GM21526 (cell line): Measurements from ENCODE around the gene DUS1L.

ENCODE experiments used
- ATAC-seq: cut with Tn5 transposase; IDR thresholded peaks from one replicate; pipeline ENCODE4 v1.9.1; 2021; ENCODE audit warnings: moderate library complexity; ENCODE audit not compliant: unreplicated experiment, low FRiP score

DUS1L gene

DNA sequence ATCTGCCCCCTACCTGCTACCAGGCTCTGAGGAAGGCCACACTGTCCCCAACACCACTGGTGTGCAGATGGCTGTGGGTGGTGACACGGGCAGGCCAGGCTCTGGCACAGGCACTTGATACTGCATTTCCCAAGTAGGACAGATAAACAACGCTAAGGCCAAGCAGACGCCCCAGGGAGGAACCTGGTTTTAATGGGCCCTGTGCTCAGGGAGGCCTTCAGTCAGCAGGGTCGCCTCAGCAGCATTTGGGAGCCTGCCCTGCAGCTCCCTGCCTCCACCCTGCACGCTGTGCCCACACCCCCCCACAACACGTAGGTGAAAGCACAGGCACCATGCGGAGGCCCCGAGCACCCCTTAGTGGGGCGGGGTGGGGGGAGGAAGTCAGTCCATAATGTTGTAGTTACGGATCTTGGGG, 35.7 kb upstream of the DUS1L start:
- no peak for ATAC-seq

DNA sequence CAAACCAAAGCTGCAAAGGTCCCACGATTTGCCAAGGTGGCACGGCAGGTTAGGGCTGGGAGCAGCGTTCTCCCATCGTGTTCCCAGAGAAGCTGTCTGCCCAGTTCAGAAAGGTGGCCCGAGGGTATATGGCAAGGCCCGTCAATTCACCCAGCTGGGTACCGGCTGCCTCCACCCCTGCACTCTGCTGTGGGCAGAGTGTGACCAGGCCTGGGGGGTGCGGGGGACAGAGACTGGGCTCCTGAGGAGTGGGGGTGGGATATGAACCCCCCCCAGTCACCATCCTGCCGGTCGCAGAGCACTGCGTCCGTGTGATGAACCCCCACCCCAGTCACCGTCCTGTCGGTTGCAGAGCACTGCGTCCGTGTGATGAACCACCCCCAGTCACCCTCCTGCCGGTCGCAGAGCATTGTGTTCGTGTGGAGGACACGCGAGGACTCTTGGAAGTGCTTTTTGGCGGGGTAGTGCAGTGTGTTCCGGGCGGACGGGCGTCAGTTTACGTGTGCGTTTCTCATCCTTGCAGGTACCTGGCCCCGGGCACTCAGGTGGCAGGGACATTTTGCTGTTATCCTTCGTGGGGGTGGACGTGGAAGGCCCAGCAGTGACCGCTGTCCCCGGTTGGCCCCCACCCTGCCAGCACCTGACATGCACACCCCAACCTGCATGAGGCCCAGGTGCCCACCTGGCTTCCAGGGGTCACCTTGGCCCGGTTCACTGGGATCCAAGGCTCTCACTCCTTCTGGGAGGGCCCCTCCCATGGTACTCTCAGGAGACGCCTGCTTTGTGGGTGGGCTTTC, 35.1 kb upstream of the DUS1L start:
- ATAC-seq = no peak

DNA sequence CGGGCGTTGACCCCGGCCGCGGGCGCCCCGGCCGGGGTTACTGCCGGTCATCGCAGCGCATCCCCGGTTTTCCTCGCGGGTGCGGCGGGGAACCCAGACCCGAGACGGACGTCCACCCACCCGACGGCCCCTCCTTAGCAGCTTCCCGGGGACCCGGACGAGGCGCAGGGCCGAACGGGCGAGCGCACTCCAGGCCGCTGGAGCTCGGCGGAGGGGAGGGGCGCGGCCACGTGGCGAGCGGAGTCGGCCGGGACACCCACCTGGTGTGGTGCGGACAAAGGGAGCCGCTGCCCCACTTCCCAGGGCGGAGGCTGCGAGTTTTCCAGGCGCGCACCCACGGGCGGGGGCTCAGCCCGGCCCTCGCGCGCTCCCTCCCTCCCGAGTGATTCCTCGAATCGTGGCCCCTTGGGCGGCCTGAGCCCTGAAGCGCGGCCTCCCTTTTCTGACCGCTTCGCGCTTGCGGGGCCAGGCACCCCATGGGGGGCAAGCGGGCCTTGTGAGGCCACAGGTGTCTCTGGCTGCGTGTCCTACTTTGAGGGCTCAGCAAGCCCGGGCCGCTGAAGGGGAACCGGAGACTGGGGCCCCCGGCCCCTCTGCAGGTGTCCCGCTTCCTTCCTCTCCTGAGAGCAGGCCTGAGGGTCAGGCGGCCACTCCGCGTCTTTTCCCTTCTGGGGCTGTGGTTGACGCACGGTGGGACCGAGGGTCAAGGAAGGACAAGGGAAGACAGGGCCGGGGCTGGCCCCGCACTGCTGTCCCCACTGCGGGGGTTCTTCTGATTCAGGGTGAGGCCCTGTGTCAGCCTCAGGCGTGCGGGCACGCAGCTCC, 33.5 kb upstream of the DUS1L start:
- peak; percentile 2 for ATAC-seq

DNA sequence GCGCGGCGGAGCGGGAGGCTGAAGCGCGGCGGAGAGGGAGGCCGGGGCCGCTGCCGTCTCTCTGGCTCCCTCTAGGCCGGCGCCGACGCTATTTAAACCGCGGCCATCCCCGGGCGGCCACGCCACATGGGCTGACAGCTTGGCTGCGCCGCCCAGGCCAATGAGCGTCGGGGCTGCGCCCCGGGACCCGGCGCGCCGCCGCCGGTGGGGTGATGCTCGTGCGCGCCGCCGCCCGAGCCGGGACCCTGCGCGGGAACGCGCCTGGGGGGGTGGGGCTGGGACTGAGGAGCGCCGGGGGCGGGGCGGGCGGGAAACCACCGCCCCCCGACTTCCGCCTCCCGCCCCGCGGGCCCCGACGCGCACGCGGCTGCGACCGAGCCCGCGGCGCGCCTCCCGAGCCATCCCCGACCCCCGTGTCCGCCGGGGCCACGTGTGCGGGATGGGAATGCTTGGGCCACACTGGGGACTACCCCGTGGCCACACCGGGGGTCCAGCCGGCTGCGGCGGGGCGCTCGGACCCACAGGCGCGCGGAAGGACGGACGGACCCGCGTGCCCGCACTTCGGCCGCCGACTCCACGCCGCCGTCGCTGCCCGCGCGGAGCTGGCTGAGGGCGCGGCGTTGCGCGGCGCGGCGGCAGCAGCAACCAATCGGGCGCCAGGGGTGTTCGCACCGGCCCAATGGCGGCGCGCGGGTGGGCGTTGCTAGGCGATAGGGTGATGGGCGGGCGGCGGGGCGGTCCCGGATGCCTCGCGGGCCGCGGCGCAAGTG, 32.8 kb upstream of the DUS1L start, which contains the start of gene FASN:
Gene FASN (minus strand): TSS at position 68 of the 770 bp plus-strand sequence. CDS start 1,791 bp downstream, outside the sequence.
- peak; percentile 54 for ATAC-seq

DNA sequence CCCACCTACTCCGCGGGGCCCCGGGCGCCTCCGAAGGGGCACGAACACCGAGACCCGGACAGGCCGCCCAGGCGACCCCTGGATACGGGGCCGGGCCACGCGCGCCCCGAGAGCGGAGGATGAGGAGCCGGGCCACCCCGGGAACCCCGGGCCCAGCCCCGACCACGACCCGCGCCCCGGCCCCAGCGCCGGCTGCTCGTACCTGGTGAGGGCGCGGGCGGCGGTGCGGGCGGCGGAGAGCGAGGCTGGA, 32.2 kb upstream of the DUS1L start:
- ATAC-seq = peak; percentile 15

DNA sequence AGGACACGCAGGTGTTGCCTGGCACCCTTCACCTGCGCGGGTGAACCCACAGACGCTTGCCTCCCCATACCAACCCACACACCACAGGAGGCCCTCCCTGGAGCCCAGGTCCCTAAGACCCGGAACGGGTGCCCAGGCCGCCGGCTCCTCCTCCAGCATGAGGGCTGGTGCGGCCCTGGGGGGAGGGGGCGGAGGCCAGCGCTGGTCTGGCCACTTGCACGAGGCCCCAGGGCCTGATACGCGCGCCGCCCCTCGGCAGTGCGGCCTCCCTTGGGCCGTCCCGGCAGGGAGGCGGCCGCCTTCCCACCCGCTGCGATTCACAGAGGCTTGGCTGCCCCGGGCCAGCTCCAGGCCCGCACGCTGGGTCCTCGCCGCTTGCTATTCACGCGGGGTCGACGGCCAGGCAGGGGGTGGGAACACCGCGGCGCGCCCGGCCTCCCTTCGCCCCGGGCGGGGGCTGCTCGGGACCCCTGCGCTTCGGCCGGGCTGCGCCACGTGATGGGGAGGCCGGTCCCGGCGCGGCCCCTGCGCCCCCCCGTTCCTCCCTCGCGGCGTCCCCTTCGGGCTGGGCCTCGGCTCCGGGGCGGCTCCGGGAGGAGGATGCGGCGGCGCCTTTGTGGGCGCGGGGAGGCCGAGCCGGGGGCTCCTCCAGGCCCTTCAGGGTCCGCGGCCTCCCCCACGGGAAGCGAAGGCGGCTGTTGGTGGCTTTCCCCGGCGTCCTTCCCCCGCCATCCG, 31.7 kb upstream of the DUS1L start:
- peak; percentile 2 for ATAC-seq

DNA sequence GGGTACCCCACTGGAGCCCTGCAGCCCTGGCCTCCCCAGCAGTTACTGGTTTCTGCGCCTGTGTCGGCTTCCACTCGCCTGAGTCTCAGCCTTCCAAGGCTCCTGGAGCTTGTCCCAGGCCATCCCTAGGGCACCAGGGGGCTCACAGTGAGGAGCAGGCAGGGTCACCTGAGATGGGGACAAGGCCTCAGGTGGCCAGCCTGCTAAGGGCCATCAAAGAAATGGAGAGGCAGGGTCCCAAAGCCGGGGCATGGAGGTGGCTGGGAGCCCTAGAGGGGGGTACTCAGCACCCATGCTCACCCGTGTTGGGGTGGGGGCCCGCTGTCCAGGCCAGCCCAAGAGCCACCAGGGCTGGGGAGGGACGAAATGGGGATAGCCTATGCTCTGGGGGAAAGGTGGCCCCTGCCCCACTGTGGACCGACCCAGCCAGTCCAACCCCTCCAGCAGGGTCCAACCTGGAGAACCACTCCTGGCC, 31.1 kb upstream of the DUS1L start:
- no peak for ATAC-seq

DNA sequence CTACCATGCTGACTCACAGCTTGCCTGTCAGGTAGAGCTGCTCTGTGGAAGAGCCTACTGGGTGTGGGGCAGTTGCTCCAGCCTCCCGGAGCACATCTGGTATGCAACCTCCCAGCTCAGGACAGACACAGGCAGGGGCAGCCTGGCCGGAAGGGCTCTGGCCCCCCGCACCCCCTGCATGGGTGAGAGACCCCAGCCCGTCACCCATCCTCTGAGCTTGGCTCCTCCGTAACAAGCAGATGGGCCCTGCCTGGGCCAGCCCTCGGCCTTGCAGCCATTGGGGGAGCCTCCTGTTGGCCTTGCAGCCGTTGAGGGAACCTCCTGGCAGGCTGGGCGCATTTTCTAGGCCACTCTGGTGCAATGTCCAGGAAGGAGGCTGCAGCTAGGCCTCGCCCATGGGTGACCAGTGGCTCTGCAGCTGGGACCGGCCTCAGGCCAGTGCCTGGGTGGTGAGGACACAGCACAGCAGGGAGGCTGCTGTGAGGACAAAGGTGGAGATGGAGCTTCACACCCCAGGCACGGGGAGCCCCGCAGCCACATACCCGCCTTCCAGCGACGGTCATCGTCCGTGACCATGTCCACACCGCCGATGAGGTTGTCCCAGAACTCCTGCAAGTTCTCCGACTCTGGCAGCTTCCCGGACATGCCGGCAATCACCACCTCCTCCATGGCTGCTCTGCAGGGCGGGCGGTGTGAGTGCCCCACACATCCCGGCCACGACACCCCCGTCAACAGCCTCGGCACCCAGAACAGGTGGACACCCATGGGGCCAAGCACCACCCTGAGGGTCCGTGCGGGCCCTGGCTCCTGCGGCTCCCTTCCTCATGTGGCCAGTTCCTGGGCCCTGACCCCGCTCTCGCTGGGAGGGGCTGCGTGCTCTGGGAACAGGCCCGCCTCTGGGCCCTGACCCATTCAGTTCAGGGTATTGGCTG, 30.4 kb upstream of the DUS1L start:
- ATAC-seq = no peak

DNA sequence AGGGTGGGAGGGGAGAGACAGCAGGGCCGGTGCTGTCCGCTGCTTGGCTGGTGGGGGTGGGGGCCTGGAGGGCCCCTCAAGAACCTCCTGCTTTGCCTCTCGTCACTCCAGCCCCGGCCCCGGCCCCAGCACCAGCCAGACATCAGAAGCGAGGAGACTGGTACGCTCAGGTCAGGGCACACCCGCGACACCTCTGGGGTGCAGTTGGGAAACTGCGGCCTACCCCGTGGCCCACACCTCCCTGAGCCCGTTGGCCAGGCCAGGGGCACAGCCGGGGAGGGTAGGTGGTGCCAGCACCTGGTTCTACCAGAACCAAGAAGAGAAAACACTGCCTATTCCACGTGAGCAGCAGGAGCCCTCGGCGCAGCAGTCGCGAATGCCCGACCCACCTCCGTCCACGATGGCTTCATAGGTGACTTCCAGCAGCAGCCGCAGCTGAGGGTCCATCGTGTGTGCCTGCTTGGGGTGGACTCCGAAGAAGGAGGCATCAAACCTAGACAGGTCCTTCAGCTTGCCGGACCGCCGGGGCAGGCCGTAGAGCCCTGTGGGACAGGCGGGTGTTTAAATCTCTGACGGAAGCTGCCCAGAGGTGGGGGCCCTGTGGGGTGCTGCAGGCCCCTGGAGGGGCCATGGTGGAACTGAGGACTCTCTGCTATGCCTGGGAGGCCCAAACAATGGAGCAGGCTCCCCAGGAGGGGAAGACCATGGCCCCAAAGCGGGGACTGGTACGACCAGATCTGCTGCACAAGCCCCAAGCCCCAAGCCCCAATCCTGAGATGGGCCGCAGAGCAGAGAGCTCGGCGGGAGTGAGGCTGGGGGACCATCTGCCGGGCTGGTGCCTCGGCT, 29.6 kb upstream of the DUS1L start:
- ATAC-seq = no peak

DNA sequence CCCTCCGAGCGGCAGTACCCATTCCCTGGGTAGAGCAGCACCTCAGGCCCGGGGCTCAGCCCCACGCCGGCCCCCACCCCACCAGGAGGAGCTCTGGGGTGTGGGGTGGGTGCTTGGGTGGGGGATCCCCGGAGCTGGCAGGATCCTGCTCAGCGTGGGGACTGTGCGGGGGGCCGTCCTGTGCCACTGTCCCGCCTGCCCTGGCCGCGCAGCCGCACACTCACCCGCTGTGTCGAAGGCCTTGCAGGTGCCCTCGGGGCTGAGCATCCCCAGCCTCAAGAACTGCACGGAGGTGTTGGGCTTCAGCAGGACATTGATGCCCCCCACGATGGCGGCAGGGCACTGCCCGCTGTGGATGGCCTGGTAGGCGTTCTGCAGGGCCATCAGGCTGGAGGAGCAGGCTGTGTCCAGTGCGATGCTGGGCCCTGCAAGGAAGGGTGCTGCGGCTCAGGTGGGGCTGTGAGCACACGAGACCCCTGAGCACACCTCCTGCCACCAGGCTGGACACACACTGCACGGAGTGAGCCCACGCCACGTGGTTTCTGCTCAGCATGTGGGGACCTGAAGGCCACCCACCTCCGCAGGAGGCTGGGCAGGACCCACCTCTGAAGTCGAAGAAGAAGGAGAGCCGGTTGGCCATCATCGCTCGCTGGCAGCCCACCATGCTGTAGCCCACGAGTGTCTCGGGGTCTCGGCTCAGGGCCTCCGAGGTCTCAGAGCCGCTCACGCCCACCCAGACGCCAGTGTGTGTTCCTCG, 27.6 kb upstream of the DUS1L start:
- no peak for ATAC-seq

DNA sequence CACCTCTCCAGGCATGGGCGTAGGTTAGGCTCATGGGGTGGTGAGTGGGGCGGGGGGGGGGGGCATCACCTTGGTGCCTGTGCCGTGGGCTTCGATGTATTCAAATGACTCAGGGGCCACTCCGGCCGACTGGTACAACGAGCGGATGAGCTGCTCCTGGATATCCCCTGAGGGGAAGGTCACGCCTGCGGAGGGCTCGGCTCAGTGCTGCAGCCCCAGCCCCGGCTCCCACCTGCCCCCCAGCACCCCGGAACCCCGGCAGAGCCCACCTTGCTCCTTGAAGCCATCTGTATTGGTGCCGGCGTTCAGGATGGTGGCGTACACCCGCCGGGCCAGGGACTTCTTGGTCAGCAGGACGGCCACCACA, 27.0 kb upstream of the DUS1L start:
- no peak for ATAC-seq

DNA sequence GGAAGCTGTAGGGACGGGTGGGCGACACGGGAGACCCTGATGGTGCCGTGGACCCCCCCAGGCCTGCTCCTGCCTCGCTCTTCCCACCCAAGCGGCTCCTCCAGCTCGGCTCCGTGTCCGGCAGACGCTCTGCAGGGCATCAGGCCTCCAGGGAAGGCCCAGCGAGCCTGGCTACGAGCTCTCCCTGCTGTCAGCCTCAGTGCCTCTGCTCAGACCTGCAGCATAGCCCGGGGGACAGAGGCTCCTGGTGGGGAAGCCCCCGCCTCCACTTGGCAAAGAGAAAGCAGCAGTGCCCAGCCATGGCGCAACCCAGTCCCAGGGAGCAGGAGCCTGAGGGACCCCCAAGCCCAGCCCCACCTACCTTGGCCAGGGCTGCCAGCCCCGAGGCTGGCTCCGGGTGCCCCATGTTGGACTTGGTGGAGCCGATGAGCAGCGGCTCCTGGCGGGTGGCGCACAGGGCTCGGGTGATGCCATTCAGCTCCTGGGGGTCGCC, 26.5 kb upstream of the DUS1L start:
- ATAC-seq = no peak

DNA sequence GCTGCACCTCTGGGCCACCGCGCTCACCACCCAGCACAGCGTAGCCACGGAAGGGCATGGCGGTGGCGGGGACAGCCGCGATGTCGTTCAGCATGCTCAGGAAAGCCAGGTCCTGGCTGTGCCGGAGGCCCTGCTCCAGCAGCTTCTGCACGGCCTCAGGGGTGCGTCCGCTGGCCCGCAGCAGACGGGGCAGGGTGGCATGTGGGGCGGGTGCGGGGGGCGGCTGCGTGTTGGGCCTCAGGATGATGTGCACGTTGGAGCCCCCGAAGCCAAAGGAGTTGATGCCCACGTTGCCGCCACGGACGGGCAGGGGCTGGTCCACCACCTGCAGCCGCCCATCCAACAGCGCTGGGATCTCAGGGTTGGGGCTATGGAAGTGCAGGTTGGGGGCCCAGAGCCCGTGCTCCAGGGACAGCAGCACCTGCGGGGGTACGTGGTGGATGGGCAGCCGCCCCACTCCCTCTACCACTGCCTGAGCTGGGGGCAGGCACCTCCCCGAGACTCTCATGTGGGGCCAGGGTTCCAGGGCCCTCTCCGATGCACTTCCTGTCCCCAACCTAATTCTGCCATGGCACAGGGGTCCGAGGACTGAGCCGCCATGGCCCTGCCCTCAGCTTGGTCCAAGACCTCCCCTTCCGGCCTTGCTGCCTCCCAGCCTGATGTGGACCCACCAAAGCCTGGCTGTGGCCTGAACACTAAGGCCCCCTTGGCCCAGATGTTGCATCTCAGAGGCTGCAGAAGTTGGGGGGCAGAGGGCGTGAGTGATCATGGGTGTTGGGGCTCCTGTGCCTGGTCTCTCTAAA, 25.9 kb upstream of the DUS1L start:
- no peak for ATAC-seq

DNA sequence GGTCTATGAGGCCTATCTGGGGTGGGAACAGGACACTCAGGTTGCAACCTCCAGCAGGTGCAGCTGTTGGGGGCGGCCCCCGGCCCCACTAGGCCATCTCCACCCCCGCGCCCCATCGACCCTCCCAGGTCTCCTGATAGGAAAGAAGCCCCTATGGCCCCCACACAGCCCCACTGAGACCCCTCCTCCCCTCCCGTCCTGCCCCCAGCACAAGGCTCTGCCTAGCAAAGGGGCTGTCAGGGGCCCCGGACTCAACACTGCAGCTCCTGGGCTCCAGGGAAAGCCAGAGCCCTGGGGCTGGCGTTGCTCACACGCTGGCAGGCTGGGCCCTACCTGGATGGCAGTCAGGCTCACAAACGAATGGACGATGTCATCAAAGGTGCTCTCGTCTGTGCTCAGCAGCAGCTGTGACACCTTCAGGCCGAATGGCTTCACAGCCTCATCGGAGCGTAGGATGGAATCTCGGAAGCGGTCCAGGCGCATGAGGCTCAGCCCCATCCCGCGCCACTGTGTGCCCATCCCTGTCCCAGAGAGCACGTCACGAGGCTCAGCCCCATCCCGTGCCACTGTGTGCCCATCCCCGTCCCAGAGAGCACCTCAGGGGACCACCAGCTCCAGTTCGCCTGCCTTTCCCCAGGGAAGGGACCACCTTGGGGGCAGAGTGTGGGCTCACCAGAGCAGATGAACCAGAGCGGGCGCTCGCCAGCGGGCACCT, 25.1 kb upstream of the DUS1L start:
- no peak for ATAC-seq

DNA sequence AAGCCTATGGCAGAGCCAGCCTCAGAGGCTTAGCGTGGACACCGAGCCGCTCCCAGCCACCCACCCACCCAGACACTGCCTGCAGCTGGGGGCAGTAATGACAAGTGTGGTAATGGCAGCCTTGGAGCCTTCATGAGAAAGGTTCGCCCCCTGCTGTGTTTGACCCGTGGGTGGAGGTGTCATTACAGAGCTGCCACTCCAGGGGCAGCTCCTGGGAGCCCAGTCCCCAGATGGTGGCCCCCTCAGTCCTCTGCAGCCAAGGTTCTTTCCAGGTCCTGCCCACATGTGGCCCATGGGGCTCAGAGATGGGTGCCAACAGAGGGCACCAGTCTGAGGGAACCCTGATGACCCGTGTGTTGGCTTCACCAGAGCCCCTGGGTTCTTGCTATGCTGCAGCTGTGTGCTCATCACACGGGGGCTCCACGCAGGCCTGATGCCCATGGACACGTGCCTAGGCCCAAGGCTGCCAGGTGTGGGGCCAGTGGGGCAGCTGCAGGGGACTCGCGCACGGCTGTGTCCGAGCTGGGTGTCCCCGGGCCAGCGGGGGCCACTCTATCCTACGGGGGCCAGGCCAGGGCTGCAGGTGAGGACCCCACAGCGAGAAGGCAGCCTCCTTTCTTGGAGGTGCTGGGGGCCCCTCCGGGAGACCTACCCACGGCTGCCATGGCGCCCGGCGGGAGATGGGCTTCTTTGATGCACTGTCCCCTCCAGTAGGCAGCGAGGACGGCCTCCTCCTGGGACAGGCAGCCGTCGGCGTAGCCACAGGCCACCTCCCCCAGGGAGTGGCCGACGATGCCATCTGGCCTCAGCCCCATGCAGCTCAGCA, 24.3 kb upstream of the DUS1L start:
- ATAC-seq = no peak
